Adrenal gland (tissue), 5 donors: ENCODE data around the gene TRMT11.

ENCODE experiments used
- POLR2A ChIP-seq, 2 donors: fragments of 450-650 bp; IDR thresholded peaks; one replicate each; pipeline ENCODE4 v1.6.1; 2017; ENCODE audit warnings: antibody characterized with exemption in 2 of 2, mild to moderate bottlenecking in 2 of 2, moderate library complexity in 1 of 2
- TF ChIP-seq, protein P1 (sequence below), 6 experiments: fragments of 450-650 bp in 4 of 6; fragments of 200-600 bp in 2 of 6; sonication (generic) in 1 of 6; IDR thresholded peaks; 1 replicate in 5 of 6; 2 replicates in 1 of 6; pipeline versions ENCODE4 v1.5.1 to v1.8.0; 2016 to 2021; ENCODE audit warnings: antibody characterized with exemption in 6 of 6, mild to moderate bottlenecking in 2 of 6, moderate library complexity in 1 of 6
- donor health status: DM: no; HTN: no; CAD: no.

DNA sequence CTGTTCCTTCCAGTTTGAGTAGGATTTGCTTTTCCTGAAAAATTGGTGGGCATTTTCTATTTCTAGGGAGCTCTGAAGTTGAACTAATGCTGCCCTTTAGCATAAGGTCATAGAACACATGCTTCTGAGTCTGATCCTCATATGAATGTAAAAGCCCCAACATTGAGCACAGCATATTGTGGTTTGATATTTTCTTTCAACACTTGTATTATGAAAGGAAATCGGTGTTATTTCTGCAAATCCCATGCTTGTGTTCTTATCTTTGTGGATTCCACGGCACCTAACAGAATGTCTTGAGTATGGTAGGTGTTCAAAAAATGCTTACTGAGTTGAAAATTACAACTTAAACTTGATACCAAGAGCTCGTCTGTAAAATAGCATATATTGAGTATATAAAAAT, 85.8 kb downstream of the TRMT11 start:
- TF ChIP-seq, protein P1, sequence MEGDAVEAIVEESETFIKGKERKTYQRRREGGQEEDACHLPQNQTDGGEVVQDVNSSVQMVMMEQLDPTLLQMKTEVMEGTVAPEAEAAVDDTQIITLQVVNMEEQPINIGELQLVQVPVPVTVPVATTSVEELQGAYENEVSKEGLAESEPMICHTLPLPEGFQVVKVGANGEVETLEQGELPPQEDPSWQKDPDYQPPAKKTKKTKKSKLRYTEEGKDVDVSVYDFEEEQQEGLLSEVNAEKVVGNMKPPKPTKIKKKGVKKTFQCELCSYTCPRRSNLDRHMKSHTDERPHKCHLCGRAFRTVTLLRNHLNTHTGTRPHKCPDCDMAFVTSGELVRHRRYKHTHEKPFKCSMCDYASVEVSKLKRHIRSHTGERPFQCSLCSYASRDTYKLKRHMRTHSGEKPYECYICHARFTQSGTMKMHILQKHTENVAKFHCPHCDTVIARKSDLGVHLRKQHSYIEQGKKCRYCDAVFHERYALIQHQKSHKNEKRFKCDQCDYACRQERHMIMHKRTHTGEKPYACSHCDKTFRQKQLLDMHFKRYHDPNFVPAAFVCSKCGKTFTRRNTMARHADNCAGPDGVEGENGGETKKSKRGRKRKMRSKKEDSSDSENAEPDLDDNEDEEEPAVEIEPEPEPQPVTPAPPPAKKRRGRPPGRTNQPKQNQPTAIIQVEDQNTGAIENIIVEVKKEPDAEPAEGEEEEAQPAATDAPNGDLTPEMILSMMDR (IDR thresholded peaks at IDR 0.05), result no peak
- no peak for TF ChIP-seq POLR2A (IDR thresholded peaks at IDR 0.05)
